H1 (cell line): ENCODE data around the gene CYBA. TPM values are rescaled to one million over a fixed set of nuclear protein-coding genes. Genes with fewer than 3 reads are reported as not detected.

Experiments
- GABPA ChIP-seq: IDR thresholded peaks from 2 replicates; pipeline ENCODE4 v1.6.1; 2011; ENCODE audit warnings: mild to moderate bottlenecking, low read length, moderate library complexity, borderline replicate concordance; ENCODE audit not compliant: insufficient read depth
- polyA plus RNA-seq, 7 experiments: library from polyadenylated mRNA; depleted of rRNA in 3 of 7; stranded (reverse) in 5 of 7; unstranded in 2 of 7; fragments of >200 nt in 5 of 7; fragments of 200-250 nt in 2 of 7; gene quantifications; 1 replicate in 5 of 7; 2 replicates in 1 of 7; 4 replicates in 1 of 7; pipeline versions ENCODE4 v1.2.1 to v1.2.3, GENCODE V29; 2011 to 2013; ENCODE audit warnings: missing spikeins in 2 of 7, mixed read lengths in 2 of 7
- total RNA-seq: library from RNA; stranded (reverse); fragmentation: NEBNext Ultra II Directional; extraction: Animal tissue kit (Norgen Biotek cat#: 25700); gene quantifications from 2 replicates; pipeline ENCODE4 v1.2.1, GENCODE V29; 2021
- TF ChIP-seq, protein P1 (sequence below): fragments of 300-600 bp; sonication (generic); IDR thresholded peaks from 2 replicates; pipeline ENCODE4 v1.7.1; 2012; ENCODE audit warnings: low read length, moderate library complexity, mild to moderate bottlenecking, inconsistent platforms; ENCODE audit not compliant: insufficient replicate concordance

The CYBA gene
- total and polyA plus RNA-seq, 2 of the 8 experiments (the other 6 are each of a cell fraction or from before 2014, with no cell fraction given), result 136 to 254 TPM

- TF ChIP-seq, protein P1, sequence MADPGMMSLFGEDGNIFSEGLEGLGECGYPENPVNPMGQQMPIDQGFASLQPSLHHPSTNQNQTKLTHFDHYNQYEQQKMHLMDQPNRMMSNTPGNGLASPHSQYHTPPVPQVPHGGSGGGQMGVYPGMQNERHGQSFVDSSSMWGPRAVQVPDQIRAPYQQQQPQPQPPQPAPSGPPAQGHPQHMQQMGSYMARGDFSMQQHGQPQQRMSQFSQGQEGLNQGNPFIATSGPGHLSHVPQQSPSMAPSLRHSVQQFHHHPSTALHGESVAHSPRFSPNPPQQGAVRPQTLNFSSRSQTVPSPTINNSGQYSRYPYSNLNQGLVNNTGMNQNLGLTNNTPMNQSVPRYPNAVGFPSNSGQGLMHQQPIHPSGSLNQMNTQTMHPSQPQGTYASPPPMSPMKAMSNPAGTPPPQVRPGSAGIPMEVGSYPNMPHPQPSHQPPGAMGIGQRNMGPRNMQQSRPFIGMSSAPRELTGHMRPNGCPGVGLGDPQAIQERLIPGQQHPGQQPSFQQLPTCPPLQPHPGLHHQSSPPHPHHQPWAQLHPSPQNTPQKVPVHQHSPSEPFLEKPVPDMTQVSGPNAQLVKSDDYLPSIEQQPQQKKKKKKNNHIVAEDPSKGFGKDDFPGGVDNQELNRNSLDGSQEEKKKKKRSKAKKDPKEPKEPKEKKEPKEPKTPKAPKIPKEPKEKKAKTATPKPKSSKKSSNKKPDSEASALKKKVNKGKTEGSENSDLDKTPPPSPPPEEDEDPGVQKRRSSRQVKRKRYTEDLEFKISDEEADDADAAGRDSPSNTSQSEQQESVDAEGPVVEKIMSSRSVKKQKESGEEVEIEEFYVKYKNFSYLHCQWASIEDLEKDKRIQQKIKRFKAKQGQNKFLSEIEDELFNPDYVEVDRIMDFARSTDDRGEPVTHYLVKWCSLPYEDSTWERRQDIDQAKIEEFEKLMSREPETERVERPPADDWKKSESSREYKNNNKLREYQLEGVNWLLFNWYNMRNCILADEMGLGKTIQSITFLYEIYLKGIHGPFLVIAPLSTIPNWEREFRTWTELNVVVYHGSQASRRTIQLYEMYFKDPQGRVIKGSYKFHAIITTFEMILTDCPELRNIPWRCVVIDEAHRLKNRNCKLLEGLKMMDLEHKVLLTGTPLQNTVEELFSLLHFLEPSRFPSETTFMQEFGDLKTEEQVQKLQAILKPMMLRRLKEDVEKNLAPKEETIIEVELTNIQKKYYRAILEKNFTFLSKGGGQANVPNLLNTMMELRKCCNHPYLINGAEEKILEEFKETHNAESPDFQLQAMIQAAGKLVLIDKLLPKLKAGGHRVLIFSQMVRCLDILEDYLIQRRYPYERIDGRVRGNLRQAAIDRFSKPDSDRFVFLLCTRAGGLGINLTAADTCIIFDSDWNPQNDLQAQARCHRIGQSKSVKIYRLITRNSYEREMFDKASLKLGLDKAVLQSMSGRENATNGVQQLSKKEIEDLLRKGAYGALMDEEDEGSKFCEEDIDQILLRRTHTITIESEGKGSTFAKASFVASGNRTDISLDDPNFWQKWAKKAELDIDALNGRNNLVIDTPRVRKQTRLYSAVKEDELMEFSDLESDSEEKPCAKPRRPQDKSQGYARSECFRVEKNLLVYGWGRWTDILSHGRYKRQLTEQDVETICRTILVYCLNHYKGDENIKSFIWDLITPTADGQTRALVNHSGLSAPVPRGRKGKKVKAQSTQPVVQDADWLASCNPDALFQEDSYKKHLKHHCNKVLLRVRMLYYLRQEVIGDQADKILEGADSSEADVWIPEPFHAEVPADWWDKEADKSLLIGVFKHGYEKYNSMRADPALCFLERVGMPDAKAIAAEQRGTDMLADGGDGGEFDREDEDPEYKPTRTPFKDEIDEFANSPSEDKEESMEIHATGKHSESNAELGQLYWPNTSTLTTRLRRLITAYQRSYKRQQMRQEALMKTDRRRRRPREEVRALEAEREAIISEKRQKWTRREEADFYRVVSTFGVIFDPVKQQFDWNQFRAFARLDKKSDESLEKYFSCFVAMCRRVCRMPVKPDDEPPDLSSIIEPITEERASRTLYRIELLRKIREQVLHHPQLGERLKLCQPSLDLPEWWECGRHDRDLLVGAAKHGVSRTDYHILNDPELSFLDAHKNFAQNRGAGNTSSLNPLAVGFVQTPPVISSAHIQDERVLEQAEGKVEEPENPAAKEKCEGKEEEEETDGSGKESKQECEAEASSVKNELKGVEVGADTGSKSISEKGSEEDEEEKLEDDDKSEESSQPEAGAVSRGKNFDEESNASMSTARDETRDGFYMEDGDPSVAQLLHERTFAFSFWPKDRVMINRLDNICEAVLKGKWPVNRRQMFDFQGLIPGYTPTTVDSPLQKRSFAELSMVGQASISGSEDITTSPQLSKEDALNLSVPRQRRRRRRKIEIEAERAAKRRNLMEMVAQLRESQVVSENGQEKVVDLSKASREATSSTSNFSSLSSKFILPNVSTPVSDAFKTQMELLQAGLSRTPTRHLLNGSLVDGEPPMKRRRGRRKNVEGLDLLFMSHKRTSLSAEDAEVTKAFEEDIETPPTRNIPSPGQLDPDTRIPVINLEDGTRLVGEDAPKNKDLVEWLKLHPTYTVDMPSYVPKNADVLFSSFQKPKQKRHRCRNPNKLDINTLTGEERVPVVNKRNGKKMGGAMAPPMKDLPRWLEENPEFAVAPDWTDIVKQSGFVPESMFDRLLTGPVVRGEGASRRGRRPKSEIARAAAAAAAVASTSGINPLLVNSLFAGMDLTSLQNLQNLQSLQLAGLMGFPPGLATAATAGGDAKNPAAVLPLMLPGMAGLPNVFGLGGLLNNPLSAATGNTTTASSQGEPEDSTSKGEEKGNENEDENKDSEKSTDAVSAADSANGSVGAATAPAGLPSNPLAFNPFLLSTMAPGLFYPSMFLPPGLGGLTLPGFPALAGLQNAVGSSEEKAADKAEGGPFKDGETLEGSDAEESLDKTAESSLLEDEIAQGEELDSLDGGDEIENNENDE, result no peak
- peak; percentile 40; the same call in 1 of the 2 replicates for TF ChIP-seq GABPA
Observed at GRCh38 chr16:88638323-88639230, 12.3 kb downstream of the CYBA start, which contains the start of gene IL17C (continued).
